Activated T-cell treated with anti-CD3 and anti-CD28 coated beads for 24 hours (primary cell): ENCODE data around the gene HAVCR2.
"Not testable (repeated sequence)": the region's sequence is repeated elsewhere in the genome, so short reads cannot be mapped to it uniquely, and the experiment has no call there.

Experiments used
- DNase-seq: peaks from one replicate; pipeline ENCODE4 v3.0.0-alpha.2; 2020; ENCODE audit warnings: low read depth

The HAVCR2 gene

DNA sequence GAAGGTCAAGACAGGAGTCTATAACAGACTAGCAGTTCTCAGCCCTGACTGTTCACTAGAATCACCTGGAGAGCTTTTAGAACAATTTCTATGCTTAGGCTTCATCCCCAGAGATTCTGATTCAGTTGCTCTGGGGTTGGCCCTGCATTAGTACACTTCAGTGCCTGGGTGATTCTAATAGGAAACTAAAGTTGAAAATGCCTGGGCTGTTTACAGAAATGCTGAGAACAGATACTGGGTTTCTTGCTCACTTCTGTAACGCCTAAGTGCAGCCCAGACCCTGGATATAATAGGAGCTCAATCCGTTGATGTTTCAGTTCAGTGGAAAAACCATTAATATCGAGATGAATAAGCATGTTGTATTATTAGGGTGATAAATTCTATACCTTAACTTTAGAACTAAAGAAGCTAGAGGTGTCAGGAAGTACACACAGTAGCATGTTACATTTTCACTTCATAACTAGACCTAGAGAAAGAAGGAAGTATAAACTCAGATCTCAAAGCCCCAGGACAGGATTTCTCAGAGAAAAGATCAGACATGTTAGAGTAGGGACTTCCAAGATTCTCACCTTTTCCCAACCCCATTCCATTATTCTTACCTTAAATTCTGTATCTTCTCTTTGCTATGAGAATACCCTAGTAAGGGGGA lies 20.4 kb downstream of the HAVCR2 start:
- DNase-seq, result no peak

DNA sequence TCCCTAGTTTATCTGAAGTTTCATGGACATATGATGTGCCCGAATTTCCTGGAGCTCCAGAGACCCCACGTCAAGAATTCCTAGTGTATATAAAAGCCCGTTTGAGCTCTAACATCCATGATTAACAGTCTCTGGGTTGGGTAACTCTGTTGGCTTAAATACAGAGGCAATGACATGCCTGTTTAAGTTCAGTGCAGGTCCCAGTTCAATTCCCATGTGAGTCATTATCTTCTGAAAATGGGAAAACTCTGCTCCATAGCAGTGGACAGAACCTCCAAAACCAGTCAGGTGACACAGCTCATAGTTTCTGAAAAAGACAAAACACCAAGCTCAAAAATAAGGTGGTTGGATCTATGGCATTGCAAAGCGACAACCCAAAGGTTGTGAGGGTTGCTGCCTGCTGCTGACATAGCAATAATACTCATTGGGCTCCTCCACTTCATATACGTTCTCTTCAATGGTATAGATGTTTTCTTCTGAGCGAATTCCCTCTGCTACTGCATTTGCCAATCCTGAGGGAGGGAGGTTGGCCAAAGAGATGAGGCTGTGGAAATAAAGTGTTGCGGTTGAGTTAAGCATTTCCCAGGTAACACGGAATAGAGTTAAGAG lies 22.0 kb downstream of the HAVCR2 start:
- DNase-seq, result no peak

DNA sequence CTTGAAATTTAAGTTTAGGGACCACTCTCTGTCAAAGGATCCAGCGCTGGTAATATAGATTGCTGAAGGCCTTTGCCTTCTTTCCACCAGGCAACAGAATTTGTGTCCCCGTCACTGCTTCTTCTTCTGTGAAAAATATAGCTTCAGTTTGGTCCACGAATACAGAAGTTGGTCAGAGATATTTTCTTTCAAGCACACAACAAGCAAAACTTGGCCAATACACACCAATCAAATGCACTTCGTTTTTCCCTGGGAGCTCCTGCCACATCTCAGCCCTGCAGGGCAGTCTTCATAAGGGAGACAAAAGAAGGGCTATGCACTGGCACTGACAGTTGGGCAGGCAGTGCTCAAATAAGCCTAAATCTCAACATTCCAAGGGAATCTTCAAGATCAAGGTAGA lies 22.9 kb downstream of the HAVCR2 start:
- DNase-seq, result no peak

DNA sequence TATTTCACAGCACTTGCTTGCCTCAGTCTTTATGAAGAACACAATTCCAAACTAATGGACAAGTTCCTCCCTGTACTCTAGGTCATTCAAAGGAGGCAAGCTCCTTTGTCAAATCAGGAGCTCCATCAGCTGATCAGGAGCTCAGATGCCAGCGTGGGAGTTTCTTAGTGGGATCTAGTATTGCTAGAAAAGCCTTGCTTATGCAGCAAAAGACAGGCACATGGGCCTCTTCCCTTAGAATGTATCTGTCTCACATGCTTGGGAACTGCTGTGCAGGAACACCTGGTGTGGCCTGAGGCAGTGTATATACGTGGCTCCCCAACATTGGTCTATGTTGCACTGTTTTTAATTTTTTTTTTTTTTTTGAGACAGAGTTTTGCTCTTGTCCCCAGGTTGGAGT lies 28.6 kb downstream of the HAVCR2 start:
- DNase-seq, result no peak

DNA sequence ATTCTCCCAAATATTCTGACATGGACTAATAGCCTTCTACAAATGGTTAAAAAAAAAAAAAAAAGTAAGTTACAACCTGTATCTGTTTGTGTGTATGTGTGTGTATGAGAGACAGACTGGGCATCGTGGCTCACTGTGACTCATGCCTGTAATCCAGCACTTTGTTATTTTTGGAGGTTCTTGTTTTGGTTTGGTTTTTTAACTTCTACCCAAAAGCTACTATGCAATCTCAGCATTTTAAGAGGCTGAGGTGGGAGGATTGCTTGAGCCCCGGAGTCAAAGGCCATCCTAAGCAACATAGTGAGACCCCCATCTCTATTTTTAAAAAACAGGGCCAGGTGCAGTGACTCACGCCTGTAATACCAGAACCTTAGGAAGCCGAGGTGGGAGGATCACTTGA lies 32.3 kb downstream of the HAVCR2 start:
- DNase-seq, result no peak

DNA sequence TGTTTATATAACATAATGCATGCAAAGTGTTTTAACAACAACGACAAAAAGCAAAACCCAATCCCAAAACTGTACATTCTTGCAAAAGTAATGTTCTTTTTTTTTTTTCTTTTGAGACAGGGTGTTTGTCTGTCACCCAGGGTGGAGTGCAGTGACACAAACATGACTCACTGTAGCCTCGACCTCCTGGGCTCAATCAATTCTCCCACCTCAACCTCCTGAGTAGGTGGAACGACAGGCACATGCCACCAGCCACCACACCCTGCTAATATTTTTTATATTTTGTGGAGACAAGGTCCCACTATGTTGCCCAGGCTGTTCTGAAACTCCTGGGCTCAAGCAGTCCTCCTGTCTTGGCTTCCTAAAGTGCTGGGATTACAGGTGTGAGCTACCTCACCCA lies 36.3 kb downstream of the HAVCR2 start:
- no peak for DNase-seq

DNA sequence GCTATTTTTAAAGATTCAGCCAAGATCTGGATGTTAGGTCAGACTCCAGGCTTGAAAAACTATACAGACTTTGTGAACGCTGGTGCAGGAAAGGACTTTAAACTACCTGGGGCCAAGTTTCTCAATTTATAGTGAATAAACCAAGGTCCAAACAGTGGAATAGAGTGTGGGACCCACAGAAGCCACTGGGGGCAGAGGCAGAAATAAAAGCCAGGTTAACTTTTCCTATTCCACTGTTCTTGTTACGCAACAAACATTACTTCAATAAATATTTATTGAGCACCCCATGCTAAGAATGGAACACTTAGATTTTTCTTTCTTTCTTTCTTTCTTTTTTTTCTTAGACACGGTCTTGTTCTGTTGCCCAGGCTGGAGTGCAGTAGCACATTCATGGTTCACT lies 38.9 kb downstream of the HAVCR2 start:
- DNase-seq, result no peak

DNA sequence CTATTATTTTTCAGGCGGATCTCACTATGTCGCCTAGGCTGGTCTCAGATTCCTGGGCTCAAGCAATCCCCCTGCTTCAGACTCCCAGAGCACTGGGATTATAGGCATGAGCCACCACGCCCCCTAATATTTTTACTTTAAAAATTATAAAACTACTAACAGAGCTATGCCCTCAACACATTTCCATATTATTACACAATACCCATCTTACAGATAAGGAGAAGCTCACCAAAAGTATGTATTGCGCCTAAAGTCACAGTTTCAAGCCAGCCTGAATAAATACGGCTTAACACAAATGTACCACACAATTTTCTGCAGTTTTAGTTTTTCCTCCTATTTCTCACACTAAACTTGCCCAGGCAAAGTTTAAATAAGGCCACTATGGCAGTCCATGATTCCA lies 40.1 kb downstream of the HAVCR2 start:
- DNase-seq, result no peak

DNA sequence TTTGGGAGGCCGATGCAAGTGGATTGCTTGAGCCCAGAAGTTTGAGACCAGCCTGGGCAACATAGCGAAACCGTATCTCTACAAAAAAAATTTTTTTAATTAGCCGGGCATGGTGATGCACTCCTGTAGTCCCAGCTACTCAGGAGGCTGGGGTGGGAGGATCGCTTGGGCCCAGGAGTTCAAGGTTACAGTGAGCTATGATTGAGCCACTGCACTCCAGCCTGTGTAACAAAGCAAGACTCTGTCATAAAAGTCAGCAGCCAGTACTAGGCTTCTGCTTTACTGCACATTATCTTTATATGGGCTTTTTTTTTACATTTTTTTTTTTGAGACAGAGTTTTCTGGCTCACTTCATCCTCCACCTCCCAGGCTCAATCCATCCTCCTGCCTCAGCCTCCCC lies 40.5 kb downstream of the HAVCR2 start:
- no peak for DNase-seq

DNA sequence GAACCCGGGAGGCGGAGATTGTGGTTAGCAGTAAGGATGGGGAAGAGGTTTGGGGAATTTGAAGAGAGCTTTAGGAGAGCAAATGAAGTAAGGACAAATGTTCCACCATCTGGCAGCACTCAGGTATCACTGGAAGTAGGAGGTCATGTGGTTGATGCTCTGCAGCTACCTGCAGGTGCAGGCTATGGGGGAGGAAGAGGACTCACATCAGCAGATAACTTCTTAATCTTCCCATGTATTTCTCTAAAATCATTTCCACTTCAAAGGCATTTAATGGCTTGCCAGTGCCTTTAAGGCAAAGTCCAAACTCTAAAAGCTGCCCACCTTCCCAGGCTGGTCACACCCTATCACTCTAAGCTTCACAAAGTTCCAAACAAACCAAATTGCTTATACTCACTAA lies 41.8 kb downstream of the HAVCR2 start:
- no peak for DNase-seq

DNA sequence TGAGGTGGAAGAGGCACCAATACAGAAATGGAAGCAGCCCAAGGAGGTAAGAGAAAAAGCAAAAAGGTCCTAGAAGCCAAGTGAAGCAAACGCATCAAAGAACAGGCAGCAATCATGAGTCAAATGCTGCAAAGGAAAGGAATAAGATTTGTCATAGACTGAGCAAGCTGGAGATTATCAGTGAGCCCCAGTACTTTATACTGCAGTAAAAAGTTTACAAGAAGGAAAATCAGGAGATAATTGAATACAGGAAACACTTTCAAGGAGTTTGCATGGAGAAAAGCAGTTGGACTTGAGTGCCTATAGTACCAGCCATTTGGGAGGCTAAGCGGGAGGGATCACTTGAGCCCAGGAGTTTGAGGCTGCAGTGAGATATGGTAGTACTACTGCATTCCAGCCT lies 42.8 kb downstream of the HAVCR2 start:
- DNase-seq, result no peak

DNA sequence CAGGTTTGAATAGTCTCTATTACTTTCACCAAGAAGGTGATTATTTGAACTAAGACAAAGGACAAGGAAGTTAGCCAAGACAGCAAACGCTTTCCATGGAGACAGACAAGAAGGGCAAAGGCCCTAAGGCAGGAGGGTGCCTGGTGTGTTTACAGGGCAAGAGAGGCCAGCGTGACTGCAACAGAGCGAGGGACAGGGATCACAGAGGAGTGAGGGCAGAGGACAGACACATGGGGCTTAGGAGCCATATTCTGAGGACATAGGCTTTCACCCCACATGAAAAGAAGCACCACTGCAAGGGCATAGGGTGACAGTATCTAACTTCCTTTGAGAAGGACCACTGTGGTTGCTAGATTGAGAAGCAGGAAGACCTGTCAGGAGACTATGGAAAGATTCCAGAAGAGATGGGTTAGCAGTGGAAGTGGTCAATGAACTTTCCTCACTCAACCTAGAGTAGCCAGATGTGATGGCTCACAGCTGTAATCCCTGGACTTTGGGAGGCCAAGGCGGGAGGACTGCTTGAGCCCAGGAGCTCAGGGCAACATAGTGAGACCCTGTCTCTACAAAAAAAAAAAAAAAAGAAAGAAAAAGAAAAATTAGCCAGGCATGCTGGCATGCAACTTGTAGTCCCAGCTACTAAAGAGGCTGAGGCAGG lies 44.9 kb downstream of the HAVCR2 start:
- no peak for DNase-seq

DNA sequence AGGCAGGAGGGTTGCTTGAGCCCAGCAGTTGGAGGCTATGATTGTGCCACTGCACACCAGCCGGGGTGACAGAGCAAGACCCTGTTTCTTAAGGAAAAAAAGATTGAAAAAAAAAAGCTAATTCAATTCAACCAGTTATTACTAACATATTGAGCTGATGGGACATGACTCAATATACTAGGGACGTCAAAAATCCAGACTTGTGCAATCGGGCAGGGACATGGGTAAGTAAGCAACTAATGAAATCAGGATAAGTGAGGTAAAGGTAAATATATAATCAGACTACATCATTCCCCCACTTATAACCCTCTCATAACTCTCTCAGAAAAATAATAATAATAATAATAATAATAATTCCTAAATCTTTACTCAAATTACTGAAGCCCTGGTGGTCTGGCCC lies 49.0 kb downstream of the HAVCR2 start:
- no peak for DNase-seq

DNA sequence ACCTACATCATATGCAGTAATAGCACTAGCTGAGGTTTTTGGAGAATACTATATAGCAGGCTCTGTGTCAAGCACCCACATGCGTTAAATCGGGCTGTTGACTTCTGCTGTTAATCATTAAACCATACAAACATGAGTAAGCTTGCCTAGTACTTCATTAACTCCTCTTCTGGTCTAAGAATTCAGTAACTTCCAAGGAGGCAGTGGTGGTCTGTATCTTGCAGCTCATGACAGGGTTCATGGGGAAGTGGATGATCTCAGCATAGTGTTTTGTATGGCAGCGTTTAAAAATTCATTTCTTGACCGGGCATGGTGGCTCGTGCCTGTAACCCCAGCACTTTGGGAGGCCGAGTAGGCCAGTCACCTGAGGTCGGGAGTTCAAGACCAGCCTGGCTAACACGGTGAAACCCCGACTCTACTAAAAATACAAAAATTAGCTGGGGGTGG lies 49.7 kb downstream of the HAVCR2 start, which contains the start of gene HAVCR1:
HAVCR1 (minus strand) TSS at position 24 of the 447 bp plus-strand sequence. CDS start 1,173 bp downstream, outside the sequence.
- DNase-seq, result no peak

DNA sequence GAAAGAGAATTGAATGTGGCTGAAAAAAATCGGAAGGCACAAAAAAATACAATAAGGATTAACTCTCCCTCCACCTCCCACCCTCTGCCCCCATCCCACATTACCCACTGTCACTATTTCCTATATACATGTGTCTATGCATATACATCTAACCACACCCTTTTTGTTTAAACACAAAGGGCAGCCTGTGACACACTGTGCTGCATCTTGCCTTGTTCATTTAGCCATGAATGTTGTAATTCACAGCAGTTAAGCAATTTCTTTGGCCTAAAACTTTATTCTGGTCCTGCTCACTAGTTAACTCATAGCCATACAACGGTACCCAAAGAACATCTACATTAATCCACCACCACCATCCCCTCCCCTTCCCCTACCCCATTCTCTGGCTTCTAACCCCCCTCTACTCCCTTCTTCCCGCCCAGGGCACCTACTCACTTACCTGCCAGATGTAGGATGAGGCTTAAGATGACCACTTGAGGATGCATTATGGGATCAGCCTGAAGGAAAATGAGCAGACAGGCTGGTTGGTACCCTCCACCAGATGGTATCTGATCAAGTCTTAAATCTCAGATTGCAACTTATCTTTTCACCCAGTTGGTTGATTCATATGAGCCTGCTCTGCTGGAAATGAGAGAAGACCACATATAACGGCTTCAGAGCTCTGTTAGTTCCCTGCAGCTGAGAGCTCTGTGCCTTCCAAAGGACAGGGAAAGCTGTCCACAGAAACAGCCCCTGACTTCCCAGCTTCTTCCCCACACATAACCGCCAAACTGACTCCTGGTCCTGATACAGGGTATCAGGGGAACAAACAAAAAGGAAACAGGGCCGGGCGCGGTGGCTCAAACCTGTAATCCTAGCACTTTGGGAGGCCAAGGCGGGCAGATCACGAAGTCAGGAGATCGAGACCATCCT lies 51.1 kb downstream of the HAVCR2 start:
- DNase-seq, result no peak

DNA sequence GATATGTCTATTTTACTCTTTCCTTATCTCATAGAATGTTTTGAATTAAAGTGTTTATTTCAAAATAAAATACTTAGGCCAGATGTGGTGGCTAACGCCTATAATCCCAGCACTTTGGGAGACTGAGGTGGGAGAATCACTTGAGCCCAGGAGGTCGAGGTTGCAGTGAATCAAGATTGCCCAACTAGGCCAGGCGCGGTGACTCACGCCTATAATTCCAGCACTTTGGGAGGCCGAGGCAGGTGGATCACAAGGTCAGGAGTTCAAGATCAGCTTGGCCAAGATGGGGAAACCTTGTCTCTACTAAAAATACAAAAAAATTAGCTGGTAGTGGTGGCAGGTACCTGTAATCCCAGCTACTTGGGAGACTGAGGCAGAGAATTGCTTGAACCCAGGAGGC lies 52.0 kb downstream of the HAVCR2 start:
- DNase-seq, result not testable (repeated sequence)

DNA sequence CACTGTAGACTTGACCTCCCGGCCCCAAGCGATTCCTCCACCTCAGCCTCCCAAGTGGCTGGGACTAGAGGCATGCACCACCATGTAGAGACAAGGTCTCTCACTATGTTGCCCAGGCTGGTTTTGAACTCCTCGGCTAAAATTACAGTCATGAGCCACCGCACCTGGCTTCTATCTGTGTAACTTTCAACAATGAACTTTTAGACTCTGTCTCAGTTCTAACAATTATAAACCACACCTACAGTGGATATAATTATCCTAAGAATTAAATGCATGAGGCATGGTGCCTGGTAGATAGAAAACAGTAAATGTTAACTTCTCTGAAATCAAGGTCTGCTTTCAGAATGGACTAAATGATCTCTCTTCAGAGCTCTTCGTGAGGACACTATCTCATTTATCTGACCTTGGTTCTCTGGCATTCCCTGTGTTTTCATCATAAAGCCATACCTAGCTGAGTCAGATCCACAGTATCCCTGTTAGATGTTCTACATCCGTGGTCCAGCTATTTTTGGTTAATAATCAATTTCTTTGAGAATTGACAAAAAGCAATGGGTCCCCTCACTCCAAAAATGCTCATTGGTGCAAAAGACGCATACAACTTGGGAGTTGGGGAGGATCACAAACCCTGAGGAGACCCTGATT lies 57.1 kb downstream of the HAVCR2 start:
- DNase-seq, result no peak

DNA sequence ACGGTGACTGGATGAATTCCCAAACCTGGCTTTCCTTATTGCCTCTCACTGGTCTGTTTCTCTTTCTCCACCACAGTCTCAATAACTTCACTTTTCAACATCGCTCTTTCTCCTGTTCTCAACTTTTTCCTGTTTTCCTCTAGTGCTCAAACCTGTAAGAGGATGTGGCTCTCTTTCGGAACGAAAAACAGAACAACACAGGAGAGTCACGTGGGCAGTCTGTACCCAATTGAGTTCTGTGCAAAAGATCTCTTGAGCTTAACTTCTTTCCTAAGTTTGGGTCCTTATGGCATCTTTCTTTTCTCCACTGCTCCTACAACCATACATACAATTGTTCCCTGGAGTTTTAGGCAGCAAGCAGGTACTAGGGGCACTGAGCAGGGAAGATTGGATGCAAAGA lies 58.8 kb downstream of the HAVCR2 start:
- no peak for DNase-seq

DNA sequence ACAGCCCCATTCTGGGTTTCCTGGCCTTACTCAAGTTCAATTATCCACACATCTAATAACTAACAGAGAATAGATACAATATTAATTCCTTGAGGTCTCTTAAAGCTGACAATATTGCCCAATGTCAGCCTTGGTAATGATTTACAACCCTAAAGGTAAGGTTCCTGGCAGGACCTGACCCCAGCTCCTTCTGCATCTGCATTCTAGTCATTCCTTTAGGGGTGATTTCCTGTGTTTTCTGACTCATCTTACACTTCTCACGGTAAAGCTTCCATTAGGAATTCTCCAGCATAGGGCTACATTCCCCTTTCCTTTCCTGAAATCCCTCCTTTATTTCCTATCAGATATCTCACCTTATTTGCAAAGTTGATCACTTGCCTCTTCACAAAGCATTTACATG lies 59.2 kb downstream of the HAVCR2 start:
- no peak for DNase-seq

DNA sequence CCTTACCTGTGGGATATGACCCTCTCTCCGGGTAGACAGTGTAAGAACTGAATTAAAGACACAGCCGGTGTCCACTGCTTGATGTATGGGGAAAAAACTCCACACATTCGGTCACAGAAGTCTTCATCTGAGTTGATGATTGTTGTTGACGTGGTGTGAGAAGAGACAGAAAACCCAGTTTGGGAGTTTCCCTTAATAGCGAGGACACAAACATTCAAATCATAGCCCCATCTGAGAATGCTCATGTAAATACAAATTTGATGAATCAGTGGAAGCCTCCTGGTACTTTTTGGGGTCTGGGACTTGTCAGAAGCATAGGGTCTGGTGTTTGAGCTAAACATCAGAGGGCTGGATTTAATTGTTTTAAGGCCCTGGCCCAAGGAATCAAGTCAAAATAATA lies 60.9 kb downstream of the HAVCR2 start:
- no peak for DNase-seq

DNA sequence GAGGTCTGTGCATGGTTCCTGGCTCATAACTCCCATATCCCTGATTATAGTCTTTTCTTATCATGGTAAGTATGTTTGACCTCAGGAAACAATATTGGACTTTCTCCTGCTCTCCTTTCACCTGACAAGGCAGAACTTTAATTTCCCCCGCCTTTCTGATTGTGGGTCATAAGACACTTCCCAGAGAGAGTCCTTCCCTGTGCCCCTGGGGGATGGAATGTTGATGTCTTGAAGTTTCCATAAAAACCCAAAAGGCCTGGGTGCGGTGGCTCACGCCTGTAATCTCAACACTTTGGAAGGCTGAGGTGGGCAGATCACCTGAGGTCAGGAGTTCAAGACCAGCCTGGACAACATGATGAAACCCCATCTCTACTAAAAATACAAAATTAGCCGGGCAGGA lies 61.8 kb downstream of the HAVCR2 start:
- not testable (repeated sequence) for DNase-seq

DNA sequence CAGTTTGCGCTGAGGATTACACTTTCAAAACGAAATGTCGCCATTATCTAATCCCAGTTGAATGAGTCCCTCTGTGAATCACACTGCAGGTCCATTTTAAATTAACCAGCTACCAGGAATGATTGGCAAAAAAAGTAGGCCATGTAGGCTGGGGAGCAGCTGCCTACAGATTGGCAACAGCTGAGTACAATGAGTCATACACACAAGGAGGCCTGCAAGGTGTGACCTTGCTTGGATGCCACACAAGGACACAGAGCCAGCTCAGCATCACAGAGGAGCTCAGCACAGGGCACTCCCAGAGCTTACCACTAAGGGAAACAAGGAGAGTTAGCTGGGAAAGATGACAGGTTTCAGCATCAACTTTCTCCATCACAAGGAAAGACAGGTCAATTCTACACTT lies 62.8 kb downstream of the HAVCR2 start:
- no peak for DNase-seq
